AG04449 (cell line): Measurements from ENCODE around the gene TUSC2.

Source experiments
- CTCF ChIA-PET: fragments of 350-600 bp; formaldehyde crosslinking; extraction: SDS; loops from one replicate; lab custom pipeline; 2021; ENCODE audit warnings: antibody characterized with exemption; lab: Yijun Ruan, JAX
- POLR2A ChIA-PET: fragments of 400-600, 350-600 bp; formaldehyde crosslinking; extraction: SDS; loops from one replicate; lab custom pipeline; 2020; ENCODE audit warnings: antibody characterized with exemption, inconsistent platforms; lab: Yijun Ruan, JAX
- DNase-seq: peaks from one replicate; pipeline ENCODE4 v3.0.0-alpha.2; 2010; ENCODE audit warnings: low read depth, low spot score
- H3K4me3 ChIP-seq: 2 replicates; pipeline ENCODE4 v1.5.1; 2011; ENCODE audit warnings: low read depth, mild to moderate bottlenecking, control low read depth, low read length
- TF ChIP-seq, protein P1 (sequence below): IDR thresholded peaks from one replicate; pipeline ENCODE4 v1.5.1; 2011; ENCODE audit warnings: mild to moderate bottlenecking, moderate library complexity, low read length, control low read depth, inconsistent platforms; ENCODE audit not compliant: insufficient read depth; ENCODE audit errors: missing control alignments

The TUSC2 gene

DNA sequence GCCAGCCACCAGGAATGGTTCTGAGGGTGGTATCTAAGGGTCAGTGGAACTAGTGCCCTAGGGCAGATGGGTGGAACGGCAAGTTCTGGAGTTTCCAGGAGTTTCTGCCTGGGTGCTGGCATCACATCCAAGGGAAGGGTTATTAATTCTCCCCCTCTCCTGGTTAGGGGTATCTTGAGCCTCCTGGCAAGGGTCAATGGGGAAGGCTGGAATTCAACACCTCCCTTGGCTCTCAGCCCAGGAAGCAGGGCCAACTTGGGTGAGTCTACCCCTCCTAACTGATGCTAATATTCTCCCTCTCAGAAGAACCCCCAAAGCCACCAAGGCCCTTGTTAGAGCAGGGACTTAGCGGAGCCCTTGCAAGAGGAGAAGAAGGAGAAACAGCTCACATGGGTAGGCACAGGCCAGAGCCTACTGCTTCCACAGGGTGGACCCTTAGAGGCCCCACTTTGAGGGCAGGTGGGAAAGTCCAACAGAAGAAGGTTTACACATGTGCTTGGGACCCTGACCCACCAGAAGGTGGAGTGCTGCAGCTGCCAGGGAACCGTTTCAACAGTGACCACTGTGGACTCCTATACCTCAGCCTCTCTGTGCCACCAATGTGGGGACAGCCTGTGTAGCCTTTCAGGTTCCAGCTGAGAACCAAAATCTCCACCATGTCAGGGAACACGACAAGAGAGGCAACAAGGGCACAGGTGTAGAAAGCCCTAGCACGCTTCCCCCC lies 28.0 kb upstream of the TUSC2 start:
- ChIA-PET POLR2A (no interaction called here), CTCF (interaction anchor here (0.8 to 16.7 kb wide), 4 partner anchors 8 to 259 kb away, joined by 4 to 473 read pairs (median 14); partner anchors contain the start of gene ZMYND10)

DNA sequence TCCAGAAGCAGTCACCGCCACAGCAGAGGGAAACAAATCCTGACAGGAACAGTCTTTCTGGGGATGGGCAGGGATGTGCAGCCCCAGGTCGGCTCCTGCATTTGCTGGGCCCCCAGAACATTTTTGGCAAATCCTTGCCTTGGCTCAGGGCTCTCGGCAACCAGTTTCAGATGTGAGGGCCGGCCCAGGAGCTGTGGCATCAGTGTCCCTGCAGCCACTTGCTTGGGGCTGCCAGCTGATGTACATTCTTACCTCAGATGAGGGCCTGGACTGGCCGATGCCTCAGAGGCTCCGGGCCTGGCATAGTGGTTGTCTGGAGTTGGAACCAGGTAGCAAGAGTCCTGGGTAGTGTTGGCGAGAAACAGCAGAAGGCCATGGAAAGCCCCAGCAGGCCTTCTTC lies 26.8 kb upstream of the TUSC2 start:
- CTCF ChIA-PET = interaction anchor here (2.6 to 16.7 kb wide), 3 partner anchors 11 to 261 kb away, joined by 12 to 473 read pairs (median 16); partner anchors contain the start of gene ZMYND10
- DNase-seq = no peak
- POLR2A ChIA-PET = no interaction called here
- H3K4me3 ChIP-seq = no peak overlapping the region
- TF ChIP-seq, protein P1, sequence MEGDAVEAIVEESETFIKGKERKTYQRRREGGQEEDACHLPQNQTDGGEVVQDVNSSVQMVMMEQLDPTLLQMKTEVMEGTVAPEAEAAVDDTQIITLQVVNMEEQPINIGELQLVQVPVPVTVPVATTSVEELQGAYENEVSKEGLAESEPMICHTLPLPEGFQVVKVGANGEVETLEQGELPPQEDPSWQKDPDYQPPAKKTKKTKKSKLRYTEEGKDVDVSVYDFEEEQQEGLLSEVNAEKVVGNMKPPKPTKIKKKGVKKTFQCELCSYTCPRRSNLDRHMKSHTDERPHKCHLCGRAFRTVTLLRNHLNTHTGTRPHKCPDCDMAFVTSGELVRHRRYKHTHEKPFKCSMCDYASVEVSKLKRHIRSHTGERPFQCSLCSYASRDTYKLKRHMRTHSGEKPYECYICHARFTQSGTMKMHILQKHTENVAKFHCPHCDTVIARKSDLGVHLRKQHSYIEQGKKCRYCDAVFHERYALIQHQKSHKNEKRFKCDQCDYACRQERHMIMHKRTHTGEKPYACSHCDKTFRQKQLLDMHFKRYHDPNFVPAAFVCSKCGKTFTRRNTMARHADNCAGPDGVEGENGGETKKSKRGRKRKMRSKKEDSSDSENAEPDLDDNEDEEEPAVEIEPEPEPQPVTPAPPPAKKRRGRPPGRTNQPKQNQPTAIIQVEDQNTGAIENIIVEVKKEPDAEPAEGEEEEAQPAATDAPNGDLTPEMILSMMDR = no peak

More for the DNA sequence above, 28.0 kb upstream of the TUSC2 start:
- TF ChIP-seq, protein P1 = no peak
- peak overlapping the region; percentile 99 for H3K4me3 ChIP-seq
- no peak for DNase-seq

DNA sequence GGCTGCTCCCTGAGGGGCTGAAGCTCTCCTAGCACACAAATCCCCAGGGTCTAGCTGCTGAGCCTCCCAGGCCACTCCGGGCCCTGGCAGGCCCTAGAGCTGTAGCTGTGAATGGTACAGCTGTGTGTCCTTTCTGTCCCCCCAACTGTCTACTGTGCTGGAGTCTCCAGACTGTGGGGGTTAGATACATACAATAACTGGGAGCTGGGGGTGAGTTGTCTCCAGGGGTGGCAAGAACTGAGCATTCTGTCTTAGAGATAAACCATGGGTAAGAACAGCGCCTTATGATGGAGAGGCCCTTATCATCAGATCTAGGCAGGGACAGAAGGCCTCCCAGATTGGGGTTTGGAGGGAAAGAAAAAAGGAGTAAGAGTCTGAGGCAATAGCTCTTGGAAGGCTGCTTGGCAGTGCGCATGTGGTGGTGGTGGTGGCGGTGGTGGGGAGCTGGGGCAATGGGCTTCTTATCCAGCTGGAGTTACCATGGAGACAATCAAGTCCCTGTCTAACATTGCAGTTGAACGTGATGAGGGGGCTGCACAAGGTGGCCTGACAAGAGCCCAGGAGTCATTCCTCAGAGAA lies 26.3 kb upstream of the TUSC2 start:
- DNase-seq = no peak
- TF ChIP-seq, protein P1 = no peak
- CTCF ChIA-PET = interaction anchor here (1.3 to 16.7 kb wide), 3 partner anchors 10 to 191 kb away, joined by 4 to 473 read pairs (median 16); partner anchors contain the start of gene ZMYND10
- H3K4me3 ChIP-seq = no peak overlapping the region
- POLR2A ChIA-PET = interaction anchor here (0.6 to 1.0 kb wide), 4 partner anchors 9 to 1922 kb away, joined by 3 to 4 read pairs (median 4); partner anchors contain the start of gene ZMYND10

DNA sequence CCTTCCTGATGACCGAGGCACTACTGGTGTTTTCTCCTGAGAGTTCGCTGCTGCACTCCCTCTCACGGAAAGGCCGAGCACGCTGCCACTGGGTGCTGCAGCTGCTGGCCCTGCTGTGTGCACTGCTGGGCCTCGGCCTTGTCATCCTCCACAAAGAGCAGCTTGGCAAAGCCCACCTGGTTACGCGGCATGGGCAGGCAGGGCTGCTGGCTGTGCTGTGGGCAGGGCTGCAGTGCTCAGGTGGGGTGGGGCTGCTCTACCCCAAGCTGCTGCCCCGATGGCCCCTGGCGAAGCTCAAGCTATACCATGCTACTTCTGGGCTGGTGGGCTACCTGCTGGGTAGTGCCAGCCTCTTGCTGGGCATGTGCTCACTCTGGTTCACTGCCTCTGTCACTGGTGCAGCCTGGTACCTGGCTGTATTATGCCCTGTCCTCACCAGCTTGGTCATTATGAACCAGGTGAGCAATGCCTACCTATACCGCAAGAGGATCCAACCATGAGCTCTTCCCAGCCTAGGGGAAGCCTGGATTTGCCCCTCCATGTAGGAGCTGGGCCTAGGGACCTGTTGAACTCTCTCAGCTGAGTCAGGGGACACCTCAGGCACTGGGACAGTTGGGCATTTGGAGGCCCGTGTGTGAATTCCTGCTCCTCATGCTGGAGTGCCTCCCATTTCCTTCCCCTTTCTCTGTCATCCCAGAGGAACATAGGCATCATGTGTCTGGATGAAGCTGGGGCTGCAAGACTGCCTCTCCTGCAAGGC lies 25.4 kb upstream of the TUSC2 start:
- TF ChIP-seq, protein P1 = no peak
- H3K4me3 ChIP-seq = no peak overlapping the region
- ChIA-PET POLR2A (interaction anchor here (0.6 to 1.0 kb wide), 3 partner anchors 8 to 218 kb away, joined by 3 to 4 read pairs (median 3); partner anchors contain the start of gene ZMYND10), CTCF (interaction anchor here (0.7 to 16.7 kb wide), 7 partner anchors 10 to 258 kb away, joined by 3 to 473 read pairs (median 4); partner anchors contain the start of genes CISH, RASSF1 and ZMYND10)
- DNase-seq = no peak

DNA sequence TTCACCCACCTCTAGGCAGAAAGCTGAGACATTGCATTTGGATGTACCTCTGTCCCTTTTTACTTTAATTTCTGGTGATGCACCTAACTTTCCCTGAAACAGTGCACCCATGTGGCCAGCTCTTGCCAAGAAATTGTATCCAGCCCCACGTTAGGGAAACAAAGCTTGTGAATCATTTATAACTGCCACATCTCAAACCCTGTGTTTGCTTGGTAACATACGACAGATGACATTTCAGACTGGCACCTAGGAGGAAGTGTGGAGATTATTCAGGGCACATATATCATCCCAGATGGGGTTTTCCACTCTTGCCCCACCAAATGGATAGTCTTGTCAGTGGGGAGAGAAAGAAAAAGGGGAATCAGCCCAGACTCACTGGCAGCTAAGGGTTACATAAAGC lies 24.8 kb upstream of the TUSC2 start:
- POLR2A ChIA-PET = interaction anchor here (0.6 kb wide), 1 partner anchor 10 kb away, joined by 3 read pairs; no protein-coding TSS in a partner anchor
- H3K4me3 ChIP-seq = no peak overlapping the region
- DNase-seq = no peak
- CTCF ChIA-PET = interaction anchor here (0.7 to 16.7 kb wide), 6 partner anchors 9 to 259 kb away, joined by 3 to 473 read pairs (median 4); partner anchors contain the start of genes CISH, RASSF1 and ZMYND10
- TF ChIP-seq, protein P1 = peak; percentile 16
